Psoas muscle (tissue), 8 donors: ENCODE results near the gene SH3RF3. TPM values are rescaled to one million over a fixed set of nuclear protein-coding genes. Genes with fewer than 3 reads are reported as not detected.

Experiments used
- ATAC-seq, 4 donors: fragments of 200-7000 bp; cut with Tn5 transposase; one replicate each; pipeline ENCODE4 v1.9.1; 2020; ENCODE audit warnings: moderate library complexity in 3 of 4, mild to moderate bottlenecking in 2 of 4
- DNase-seq, 2 donors: peaks; one replicate each; pipeline ENCODE4 v3.0.0-alpha.2; 2020
- H3K27ac ChIP-seq: fragments of 200-600 bp; one replicate; pipeline ENCODE4 v1.8.0; 2022
- H3K27me3 ChIP-seq, 3 donors: fragments of 200-600 bp in 1 of 3; one replicate each; pipeline versions ENCODE4 v1.6.1 to v1.8.0; 2013 to 2022; ENCODE audit warnings: low read length in 2 of 3, mild to moderate bottlenecking in 2 of 3, moderate library complexity in 1 of 3; ENCODE audit not compliant: insufficient read depth in 3 of 3
- H3K36me3 ChIP-seq, 2 donors: fragments of 200-600 bp in 1 of 2; one replicate each; pipeline versions ENCODE4 v1.6.1 to v1.8.0; 2013 to 2022; ENCODE audit warnings: low read depth in 1 of 2, mild to moderate bottlenecking in 1 of 2, moderate library complexity in 1 of 2; ENCODE audit not compliant: insufficient read depth in 1 of 2
- H3K4me1 ChIP-seq: fragments of 200-600 bp; one replicate; pipeline ENCODE4 v1.8.0; 2022
- H3K4me3 ChIP-seq: fragments of 200-600 bp; one replicate; pipeline ENCODE4 v1.8.0; 2022; ENCODE audit warnings: mild to moderate bottlenecking
- H3K9me3 ChIP-seq: fragments of 200-600 bp; one replicate; pipeline ENCODE4 v1.8.0; 2022
- WGBS, 3 donors: extraction: QIAGEN DNeasy Blood & Tissue Kit; methylation state at CpG; one replicate each; pipeline versions ENCODE4 v1.1.6 to v1.1.7; 2013; 5-methylcytosine and 5-hydroxymethylcytosine counted together
- intact Hi-C, 2 donors: fragments of 100-400 bp; cut with DNase I; formaldehyde crosslinking; loops; one replicate each; pipeline versions ENCODE4 v1.11.0 to v1.14.2; 2022
- polyA plus RNA-seq, 3 donors: library from polyadenylated mRNA; stranded (reverse); fragments of 200-250 nt; gene quantifications; one replicate each; pipeline ENCODE4 v1.2.3, GENCODE V29; 2013
- total RNA-seq, 4 donors: library from RNA; stranded (reverse); fragmentation: NEBNext Ultra II Directional in 2 of 4; extraction: Animal tissue kit (Norgen Biotek cat#: 25700) in 2 of 4; gene quantifications; one replicate each; pipeline versions ENCODE4 v1.2.1 to v1.2.4, GENCODE V29; 2021 to 2023
- TF ChIP-seq, protein P1 (sequence below): fragments of 200-600 bp; IDR thresholded peaks from one replicate; pipeline ENCODE4 v1.8.0; 2022; ENCODE audit warnings: antibody characterized with exemption
- donor health status: healthy with polysubstance abuse.
- donor health status: DM: no; HTN: no; CAD: no; lungs with moderate emphysema.
- donor health status: Bipolar disorder and iron deficiency.
- donor health status: healthy.
- donor health status: DM: yes; HTN: yes; CAD: no.
- donor health status: DM: no; HTN: no; CAD: no.
- donor health status: DM: no; HTN: no; CAD: no.
- donor health status: DM: yes; HTN: yes; CAD: no.

Gene SH3RF3
- total and polyA plus RNA-seq, 7 donors: 4.6 to 27.0 (median 9.0) TPM

DNA sequence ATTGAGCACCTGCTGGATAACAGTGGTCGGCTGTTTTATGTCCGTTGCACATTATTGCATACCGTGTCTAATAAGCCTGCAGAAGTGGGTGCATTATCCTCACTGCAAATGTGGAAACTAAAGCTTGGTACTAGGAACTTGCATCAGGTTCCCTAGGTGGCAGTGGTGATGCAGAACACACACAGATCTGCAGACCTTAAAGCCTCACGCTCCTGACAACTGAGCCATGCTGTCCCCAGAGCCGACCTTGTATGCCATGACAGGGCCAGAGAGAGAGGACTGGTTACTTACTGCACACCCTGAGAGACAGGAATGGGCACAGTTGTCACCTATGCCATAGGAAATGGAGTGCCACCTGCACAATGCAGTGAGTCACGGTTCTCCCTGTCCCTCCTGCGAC is 151.8 kb downstream of the SH3RF3 start:
- Histone ChIP-seq H3K4me3 (no peak overlapping the region), H3K9me3 (no peaks in the 10 kb centered on the region), H3K27ac (no peak overlapping the region), H3K36me3 (no peaks in the 10 kb centered on the region), H3K27me3 (no peaks in the 10 kb centered on the region), H3K4me1 (peaks cover 19% of the 10 kb centered on the region)
- ATAC-seq (peak; percentile 35 to 77 (median 62)), DNase-seq (no peak)
- TF ChIP-seq, protein P1, sequence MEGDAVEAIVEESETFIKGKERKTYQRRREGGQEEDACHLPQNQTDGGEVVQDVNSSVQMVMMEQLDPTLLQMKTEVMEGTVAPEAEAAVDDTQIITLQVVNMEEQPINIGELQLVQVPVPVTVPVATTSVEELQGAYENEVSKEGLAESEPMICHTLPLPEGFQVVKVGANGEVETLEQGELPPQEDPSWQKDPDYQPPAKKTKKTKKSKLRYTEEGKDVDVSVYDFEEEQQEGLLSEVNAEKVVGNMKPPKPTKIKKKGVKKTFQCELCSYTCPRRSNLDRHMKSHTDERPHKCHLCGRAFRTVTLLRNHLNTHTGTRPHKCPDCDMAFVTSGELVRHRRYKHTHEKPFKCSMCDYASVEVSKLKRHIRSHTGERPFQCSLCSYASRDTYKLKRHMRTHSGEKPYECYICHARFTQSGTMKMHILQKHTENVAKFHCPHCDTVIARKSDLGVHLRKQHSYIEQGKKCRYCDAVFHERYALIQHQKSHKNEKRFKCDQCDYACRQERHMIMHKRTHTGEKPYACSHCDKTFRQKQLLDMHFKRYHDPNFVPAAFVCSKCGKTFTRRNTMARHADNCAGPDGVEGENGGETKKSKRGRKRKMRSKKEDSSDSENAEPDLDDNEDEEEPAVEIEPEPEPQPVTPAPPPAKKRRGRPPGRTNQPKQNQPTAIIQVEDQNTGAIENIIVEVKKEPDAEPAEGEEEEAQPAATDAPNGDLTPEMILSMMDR: peak; percentile 26
- intact Hi-C loops: loop anchor here (2.0 to 10.0 kb wide), 2 partner anchors 214 to 228 kb away; no protein-coding TSS in a partner anchor
- WGBS, 3 donors: 57 to 80% (median 62%) methylated on average over 7 of the region's 7 CpGs

- TF ChIP-seq, protein P1: no peak
- no peaks in the 10 kb centered on the region for H3K27me3 ChIP-seq
- DNase-seq (no peak), ATAC-seq (no peak)
- intact Hi-C loops: loop anchor here in 1 of 2 donors (10.0 kb wide), 1 partner anchor 212 kb away; no protein-coding TSS in a partner anchor
- 95 to 97% (median 96%) methylated on average over 12 of the region's 12 CpGs for WGBS, 3 donors
- no peak overlapping the region for H3K27ac ChIP-seq
- H3K9me3 ChIP-seq: no peaks in the 10 kb centered on the region
- peaks cover 25% of the 10 kb centered on the region for H3K4me1 ChIP-seq
- no peak overlapping the region for H3K4me3 ChIP-seq
- H3K36me3 ChIP-seq: no peaks in the 10 kb centered on the region
Observed at GRCh38 chr2:109282360-109282759, 153.4 kb downstream of the SH3RF3 start.

DNA sequence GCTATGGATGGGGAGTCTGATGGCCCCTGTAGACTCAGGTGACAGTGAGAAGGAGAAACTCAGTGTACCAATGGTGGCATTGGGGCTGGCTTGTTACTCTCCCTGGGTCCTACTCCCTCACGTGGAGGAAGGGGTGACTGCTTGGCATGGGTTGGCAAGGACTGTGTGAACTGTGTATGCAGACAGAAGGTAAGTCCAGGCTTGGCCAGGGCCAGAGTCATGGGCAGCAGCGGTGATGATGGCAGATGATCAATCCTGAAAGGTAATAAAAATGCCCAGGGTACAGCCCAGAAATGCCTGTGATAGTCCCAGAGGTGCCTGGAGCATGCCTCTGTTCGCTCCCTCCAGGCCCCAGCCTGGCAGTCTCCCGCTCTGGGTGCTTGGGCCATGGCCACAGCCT is 153.9 kb downstream of the SH3RF3 start:
- no peak for ATAC-seq
- H3K27ac ChIP-seq: no peak overlapping the region
- no peak for DNase-seq
- peaks cover 30% of the 10 kb centered on the region for H3K4me1 ChIP-seq
- WGBS, 3 donors: 70 to 97% (median 83%) methylated on average over 4 of the region's 4 CpGs
- TF ChIP-seq, protein P1: no peak
- H3K27me3 ChIP-seq: no peaks in the 10 kb centered on the region
- H3K36me3 ChIP-seq: no peaks in the 10 kb centered on the region
- H3K4me3 ChIP-seq: no peak overlapping the region
- intact Hi-C loops: loop anchor here in 1 of 2 donors (10.0 kb wide), 1 partner anchor 212 kb away; no protein-coding TSS in a partner anchor
- H3K9me3 ChIP-seq: no peaks in the 10 kb centered on the region

DNA sequence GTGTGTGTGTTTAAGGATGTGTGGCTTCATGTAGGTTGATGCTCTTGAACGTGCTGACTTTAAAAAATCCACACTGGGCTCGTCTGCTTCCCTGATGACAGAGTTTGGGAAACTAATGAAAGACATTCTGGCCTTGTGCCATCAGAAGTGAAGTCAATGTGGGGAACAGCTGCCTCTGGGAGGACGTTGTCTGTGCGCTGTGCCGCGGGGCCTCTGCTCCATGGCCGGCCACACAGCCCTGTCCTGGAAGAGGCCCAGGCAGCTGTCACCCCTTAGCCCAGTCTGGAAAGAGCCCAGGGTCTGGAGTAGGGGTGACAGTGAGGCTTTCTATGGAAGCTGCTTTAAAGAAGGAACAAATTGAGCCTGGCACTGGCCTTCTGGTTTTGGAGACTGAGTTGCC is 155.8 kb downstream of the SH3RF3 start:
- intact Hi-C loops: loop anchor here in 1 of 2 donors (10.0 kb wide), 1 partner anchor 210 kb away; no protein-coding TSS in a partner anchor
- WGBS, 3 donors: 1 to 6% (median 5%) methylated on average over 7 of the region's 7 CpGs
- TF ChIP-seq, protein P1: no peak
- Histone ChIP-seq H3K27me3 (no peaks in the 10 kb centered on the region), H3K9me3 (no peaks in the 10 kb centered on the region), H3K27ac (peak overlapping the region; percentile 65), H3K4me1 (peaks cover 47% of the 10 kb centered on the region), H3K4me3 (no peak overlapping the region), H3K36me3 (no peaks in the 10 kb centered on the region)
- peak; percentile 66 to 84 (median 82) for ATAC-seq
- peak; percentile 57 to 81 for DNase-seq

DNA sequence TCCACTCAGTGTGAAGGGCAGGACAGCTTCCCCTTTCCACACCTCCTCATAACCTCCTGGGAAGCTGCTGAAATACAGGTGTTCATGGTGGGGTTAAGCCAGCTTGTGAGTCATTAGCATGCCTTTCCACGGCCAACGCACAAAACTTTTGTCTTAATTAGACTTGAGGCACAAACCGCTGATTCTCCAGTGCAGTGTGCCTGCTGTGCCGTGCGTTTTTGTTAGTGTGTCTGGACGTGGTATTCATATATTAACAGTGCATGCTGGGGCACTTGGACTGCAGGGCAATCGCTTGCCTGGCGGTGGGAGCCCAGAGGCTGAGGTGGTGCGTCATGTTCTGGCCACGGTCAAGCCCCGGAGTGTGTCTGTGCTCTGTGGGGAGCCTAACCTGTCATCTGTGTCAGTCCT is 156.2 kb downstream of the SH3RF3 start:
- ATAC-seq (peak; percentile 63 to 75 (median 68)), DNase-seq (peak; percentile 43 to 62)
- intact Hi-C loops: loop anchor here in 1 of 2 donors (10.0 kb wide), 1 partner anchor 210 kb away; no protein-coding TSS in a partner anchor
- H3K9me3 ChIP-seq: no peaks in the 10 kb centered on the region
- peak overlapping the region; percentile 65 for H3K27ac ChIP-seq
- TF ChIP-seq, protein P1: no peak
- H3K4me1 ChIP-seq: peaks cover 47% of the 10 kb centered on the region
- 20 to 56% (median 33%) methylated on average over 11 of the region's 11 CpGs for WGBS, 3 donors
- H3K4me3 ChIP-seq: no peak overlapping the region
- H3K36me3 ChIP-seq: no peaks in the 10 kb centered on the region
- H3K27me3 ChIP-seq: no peaks in the 10 kb centered on the region
